ENCODE measurements around the gene MARCO.

MARCO gene

GRCh38 chr2:119040730-119041129, 98.7 kb downstream of the MARCO start:
- no peaks in the 10 kb centered on the region for H3K27me3 ChIP-seq (ENCODE audit: insufficient read depth, insufficient read length)

More at GRCh38 chr2:119040730-119041129, 98.7 kb downstream of the MARCO start:
- TF ChIP-seq SUZ12 (IDR thresholded peaks at IDR 0.05; ENCODE audit: extremely low read depth, insufficient read depth, insufficient read length) (no peak), YY1 (IDR thresholded peaks at IDR 0.05; ENCODE audit: insufficient read depth, insufficient read length) (no peak), ZNF274 (IDR thresholded peaks at IDR 0.05; ENCODE audit: low read depth, low read length) (no peak)
- Histone ChIP-seq H3K4me1 (ENCODE audit: insufficient read depth, insufficient read length) (no peaks in the 10 kb centered on the region), H3K9me3 (ENCODE audit: insufficient read depth, low read length) (no peaks in the 10 kb centered on the region; the same call in 1 of the 2 replicates), H3K4me3 (ENCODE audit: insufficient read length, low read depth) (no peak overlapping the region), H3K9ac (ENCODE audit: insufficient read length, low read depth) (no peak overlapping the region), H3K36me3 (ENCODE audit: insufficient read depth, insufficient read length, low read length) (no peaks in the 10 kb centered on the region)
- DNase-seq (ENCODE audit: low read depth, low spot score) = no peak

Data from NT2/D1 (cell line).